Endothelial cell of umbilical vein (primary cell): ENCODE results near the gene TUBA1C. TPM values are rescaled to one million over a fixed set of nuclear protein-coding genes. Genes with fewer than 3 reads are reported as not detected.

Source experiments
- BruUV-seq: library from RNA; stranded (reverse); fragments of 400-500 nt; replicated peaks from 2 replicates; lab custom pipeline; 2021; lab: Mats Ljungman, UMichigan
- CTCF ChIA-PET: fragments of 300-600, 350-600 bp; sonication (Branson Sonifier 250); formaldehyde crosslinking; loops from one replicate; lab custom pipeline; 2021; ENCODE audit warnings: antibody characterized with exemption, inconsistent platforms; lab: Charles Lee
- POLR2A ChIA-PET: fragments of 300-600, 350-600 bp; sonication (Branson Sonifier 250); formaldehyde crosslinking; loops from one replicate; lab custom pipeline; 2021; ENCODE audit warnings: antibody characterized with exemption, inconsistent platforms; lab: Charles Lee
- DNase-seq: peaks from one replicate; pipeline ENCODE4 v3.0.0-alpha.2; 2011; ENCODE audit warnings: low read depth, low spot score
- FAIRE-seq: peaks from 2 replicates; lab custom pipeline; 2011; peaks lifted over from hg19 to GRCh38; lab: Jason Lieb, UNC
- H2AFZ ChIP-seq: 2 replicates; pipeline ENCODE4 v1.6.0; 2012; ENCODE audit warnings: low read depth, low read length, control low read depth, inconsistent platforms
- H3K27ac ChIP-seq: 2 replicates; pipeline ENCODE4 v1.5.1; 2011; ENCODE audit warnings: low read depth, mild to moderate bottlenecking, control low read depth, low read length, moderate library complexity; ENCODE audit not compliant: insufficient read depth
- H3K27me3 ChIP-seq, 2 experiments: 2 replicates each; pipeline versions ENCODE4 v1.6.0 to v1.6.1; 2011; ENCODE audit warnings: low read length in 2 of 2, mixed read lengths in 1 of 2; ENCODE audit not compliant: control insufficient read depth in 2 of 2, insufficient read depth in 2 of 2
- H3K36me3 ChIP-seq, 2 experiments: 2 replicates in 1 of 2; 3 replicates in 1 of 2; pipeline ENCODE4 v1.5.1; 2011; ENCODE audit warnings: low read length in 2 of 2, mild to moderate bottlenecking in 1 of 2, moderate library complexity in 1 of 2; ENCODE audit not compliant: control insufficient read depth in 2 of 2, insufficient read depth in 2 of 2; ENCODE audit errors: extremely low read depth in 1 of 2
- H3K4me1 ChIP-seq: 3 replicates; pipeline ENCODE4 v1.5.1; 2011; ENCODE audit warnings: mild to moderate bottlenecking, low read length; ENCODE audit not compliant: control insufficient read depth, insufficient read depth; ENCODE audit errors: extremely low read depth
- H3K4me2 ChIP-seq: 2 replicates; pipeline ENCODE4 v1.6.1; 2011; ENCODE audit warnings: low read length, control low read depth, mixed read lengths; ENCODE audit not compliant: insufficient read depth
- H3K4me3 ChIP-seq, 3 experiments: fragments of 200-600 bp in 1 of 3; sonication (generic), shearing (Covaris generic) in 1 of 3; replicated peaks in 1 of 3; 2 replicates each; pipeline ENCODE4 v1.5.1; 2011 to 2016; ENCODE audit warnings: control low read depth in 3 of 3, low read length in 3 of 3, mild to moderate bottlenecking in 2 of 3, inconsistent platforms in 1 of 3, low read depth in 1 of 3, moderate library complexity in 1 of 3; ENCODE audit not compliant: insufficient read depth in 1 of 3
- H3K79me2 ChIP-seq: 2 replicates; pipeline ENCODE4 v1.6.0; 2012; ENCODE audit warnings: low read length, inconsistent platforms; ENCODE audit not compliant: control insufficient read depth, insufficient read depth
- H3K9ac ChIP-seq: replicated peaks from 2 replicates; pipeline ENCODE3; 2011; ENCODE audit warnings: low read length, control low read depth; ENCODE audit not compliant: insufficient read depth; ENCODE audit errors: extremely low read depth
- H3K9me1 ChIP-seq: replicated peaks from 3 replicates; pipeline ENCODE4 v1.6.0; 2011; ENCODE audit warnings: mild to moderate bottlenecking, low read length; ENCODE audit not compliant: control insufficient read depth, insufficient read depth; ENCODE audit errors: extremely low read depth
- H3K9me3 ChIP-seq: replicated peaks from 2 replicates; pipeline ENCODE4 v1.5.1; 2012; ENCODE audit warnings: low read length, inconsistent platforms; ENCODE audit not compliant: control insufficient read depth, insufficient read depth
- H4K20me1 ChIP-seq: replicated peaks from 2 replicates; pipeline ENCODE3; 2011; ENCODE audit warnings: mild to moderate bottlenecking, low read length; ENCODE audit not compliant: control insufficient read depth, insufficient read depth; ENCODE audit errors: extremely low read depth
- CTCF ChIP-seq, 2 donors: IDR thresholded peaks; 1 replicate in 1 of 2; 2 replicates in 1 of 2; pipeline ENCODE4 v1.5.1; 2011; ENCODE audit warnings: low read length in 2 of 2, mild to moderate bottlenecking in 2 of 2, moderate library complexity in 2 of 2, control low read depth in 1 of 2, inconsistent platforms in 1 of 2, low read depth in 1 of 2; ENCODE audit not compliant: insufficient read depth in 1 of 2; ENCODE audit errors: extremely low read depth in 1 of 2
- EZH2 ChIP-seq: IDR thresholded peaks from 2 replicates; pipeline ENCODE4 v1.6.1; 2012; ENCODE audit warnings: borderline replicate concordance, low read depth, mild to moderate bottlenecking, moderate library complexity, low read length, inconsistent platforms; ENCODE audit not compliant: severe bottlenecking
- FOS ChIP-seq: IDR thresholded peaks from 2 replicates; pipeline ENCODE4 v1.6.1; 2011; ENCODE audit warnings: mild to moderate bottlenecking, low read length, moderate library complexity, borderline replicate concordance; ENCODE audit not compliant: insufficient read depth
- GATA2 ChIP-seq: IDR thresholded peaks from 2 replicates; pipeline ENCODE4 v1.7.0; 2011; ENCODE audit warnings: low read depth, mild to moderate bottlenecking, moderate library complexity, mixed read lengths, low read length; ENCODE audit not compliant: insufficient read length, insufficient read depth
- JUN ChIP-seq: IDR thresholded peaks from 2 replicates; pipeline ENCODE4 v1.6.1; 2011; ENCODE audit warnings: borderline replicate concordance, low read depth; ENCODE audit not compliant: insufficient read length, insufficient read depth
- MYC ChIP-seq: IDR thresholded peaks from one replicate; pipeline ENCODE4 v1.6.1; 2011; ENCODE audit warnings: mild to moderate bottlenecking, low read depth, low read length
- POLR2A ChIP-seq: IDR thresholded peaks from 2 replicates; pipeline ENCODE4 v1.6.1; 2012; ENCODE audit warnings: low read depth, mild to moderate bottlenecking, control low read depth, low read length
- POLR2AphosphoS5 ChIP-seq: IDR thresholded peaks from 2 replicates; pipeline ENCODE4 v1.6.1; 2012; ENCODE audit warnings: low read depth, mild to moderate bottlenecking, control low read depth, low read length, moderate library complexity; ENCODE audit not compliant: insufficient read depth
- dilution Hi-C: fragments of 300-500 bp; cut with MboI; formaldehyde crosslinking; loops from one replicate; pipeline ENCODE4 v1.15.0; 2019; ENCODE audit warnings: low sequenced_read_pairs; ENCODE audit not compliant: extremely low pct_ligation_motif_present
- intact Hi-C: fragments of 100-400 bp; cut with micrococcal nuclease; formaldehyde crosslinking; loops from one replicate; pipeline ENCODE4 v1.10.0; 2022
- polyA plus RNA-seq, 4 experiments: library from polyadenylated mRNA; depleted of rRNA in 3 of 4; stranded (reverse) in 3 of 4; unstranded in 1 of 4; fragments of >200 nt; gene quantifications; 2 replicates each; pipeline versions ENCODE4 v1.2.1 to v1.2.3, GENCODE V29; 2011 to 2012; ENCODE audit warnings: missing spikeins in 1 of 4
- total RNA-seq: library from RNA; stranded (reverse); gene quantifications from 2 replicates; pipeline ENCODE4 v1.2.3, GENCODE V29; 2021
- TF ChIP-seq, protein P1 (sequence below): IDR thresholded peaks from 2 replicates; pipeline ENCODE4 v1.6.1; 2011; ENCODE audit not compliant: insufficient read depth, insufficient read length

The TUBA1C gene
- total and polyA plus RNA-seq, 2 donors (not counting 3 experiments of a cell fraction or from before 2014, with no cell fraction given), result 515 to 2,063 TPM

DNA sequence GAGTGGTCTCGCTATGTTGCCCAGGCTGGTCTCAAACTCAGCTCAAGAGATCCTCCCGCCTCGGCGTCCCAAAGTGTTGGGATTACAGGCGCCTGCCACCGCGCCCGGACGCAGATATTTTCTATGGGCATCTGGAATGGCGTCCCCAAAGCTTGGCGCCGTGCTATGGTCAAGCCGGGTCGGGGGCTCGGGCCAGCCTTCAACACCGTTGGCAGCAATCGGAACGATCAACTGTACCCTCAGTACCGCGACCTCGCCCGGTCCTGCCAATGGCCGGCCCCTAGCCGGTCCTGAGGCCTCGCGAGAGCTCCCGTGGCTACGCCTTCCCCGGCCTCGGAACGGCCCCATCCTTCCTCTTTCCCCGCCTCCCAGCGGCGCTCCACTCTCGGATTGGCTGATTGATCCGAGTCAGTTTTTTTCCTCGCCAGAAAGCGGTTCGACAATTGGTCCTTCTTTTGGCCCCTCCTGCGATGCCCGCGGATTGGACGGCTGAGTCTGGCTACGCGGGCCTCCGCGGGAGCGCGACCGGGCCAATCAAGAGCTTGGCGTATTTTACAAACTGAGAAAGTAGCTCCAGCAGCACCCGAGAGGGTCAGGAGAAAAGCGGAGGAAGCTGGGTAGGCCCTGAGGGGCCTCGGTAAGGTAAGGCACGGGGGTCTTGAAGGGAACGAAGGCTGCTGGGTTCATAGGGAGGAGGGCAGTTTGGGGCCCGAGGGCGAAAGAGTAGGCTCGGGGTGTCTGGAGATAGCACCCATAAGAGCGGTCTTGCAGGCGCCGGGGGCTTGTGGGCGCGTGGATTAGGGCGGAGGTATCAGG is 58.0 kb downstream of the TUBA1C start, which contains the start of gene TROAP:
TROAP (plus strand) TSS at position 548 of the 816 bp plus-strand sequence. CDS start 354 bp downstream, outside the sequence.
- ChIA-PET POLR2A (interaction anchor here (0.5 to 1.5 kb wide), 6 partner anchors 9 to 54 kb away, joined by 3 to 7 read pairs (median 4); partner anchors contain the start of genes C1QL4 and SPATS2), CTCF (interaction anchor here (0.6 to 4.9 kb wide), 15 partner anchors 9 to 1835 kb away, joined by 3 to 43 read pairs (median 5); partner anchors contain the start of gene DNAJC22)
- Histone ChIP-seq H3K27ac (peak within 1 kb of the TSS; percentile 58), H3K9me3 (no peaks in the 10 kb centered on the region), H3K9ac (peak within 1 kb of the TSS; percentile 86), H3K4me3 (peak within 1 kb of the TSS; percentile 59 to 90 (median 73)), H4K20me1 (no peaks in the 10 kb centered on the region), H3K4me1 (peaks cover 12% of the 10 kb centered on the region), H3K4me2 (peak within 1 kb of the TSS; percentile 96), H3K9me1 (no peaks in the 10 kb centered on the region), H2AFZ (peak within 1 kb of the TSS; percentile 95), H3K79me2 (peaks cover 11% of the 10 kb centered on the region), H3K27me3 (no peaks in the 10 kb centered on the region), H3K36me3 (peaks cover 0 to 3% of the 10 kb centered on the region in 2 experiments)
- BruUV-seq, result no TSS peak
- intact Hi-C loops, result loop anchor here (1.0 kb wide), 1 partner anchor 19 kb away; no protein-coding TSS in a partner anchor
- DNase-seq (peak; percentile 99), FAIRE-seq (peak; percentile 99)
- no peak for TF ChIP-seq FOS
- no peak for TF ChIP-seq MYC
- TF ChIP-seq, protein P1, sequence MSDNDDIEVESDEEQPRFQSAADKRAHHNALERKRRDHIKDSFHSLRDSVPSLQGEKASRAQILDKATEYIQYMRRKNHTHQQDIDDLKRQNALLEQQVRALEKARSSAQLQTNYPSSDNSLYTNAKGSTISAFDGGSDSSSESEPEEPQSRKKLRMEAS, result no peak
- TF ChIP-seq CTCF (IDR thresholded peaks at IDR 0.05; ENCODE audit: extremely low read depth in 1 of 2, insufficient read depth in 1 of 2, low read depth in 1 of 2, low read length in 2 of 2), result no peak
- TF ChIP-seq EZH2, result no peak
- peak; percentile 52 for TF ChIP-seq POLR2A
- no peak for TF ChIP-seq JUN
- TF ChIP-seq GATA2, result no peak
- peak; percentile 83 for TF ChIP-seq POLR2AphosphoS5
- dilution Hi-C loops, result no loop called here
